SKM-1 (cell line): ENCODE measurements around the gene DDX1.

Experiments used
- DNase-seq: peaks from one replicate; lab custom pipeline; 2025; ENCODE audit not compliant: unreplicated experiment; lab: John Stamatoyannopoulos, UW

The DDX1 gene

GRCh38 chr2:15628899-15629855 is 37.5 kb downstream of the DDX1 start:
- no peak for DNase-seq

GRCh38 chr2:15630121-15630977 is 38.7 kb downstream of the DDX1 start:
- DNase-seq: no peak

- DNase-seq: no peak
Observed at GRCh38 chr2:15630978-15631719, 39.5 kb downstream of the DDX1 start.

GRCh38 chr2:15631883-15632282 is 40.2 kb downstream of the DDX1 start:
- no peak for DNase-seq

GRCh38 chr2:15633043-15633970 is 41.6 kb downstream of the DDX1 start:
- no peak for DNase-seq

GRCh38 chr2:15633971-15634346 is 42.3 kb downstream of the DDX1 start:
- no peak for DNase-seq

GRCh38 chr2:15634846-15635490 is 43.3 kb downstream of the DDX1 start:
- DNase-seq: no peak

GRCh38 chr2:15636972-15637785 is 45.5 kb downstream of the DDX1 start:
- DNase-seq: no peak

GRCh38 chr2:15638720-15639119 is 47.1 kb downstream of the DDX1 start:
- no peak for DNase-seq

GRCh38 chr2:15639323-15640251 is 47.9 kb downstream of the DDX1 start:
- no peak for DNase-seq

GRCh38 chr2:15640261-15640711 is 48.6 kb downstream of the DDX1 start:
- no peak for DNase-seq

- DNase-seq: no peak
Observed at GRCh38 chr2:15640784-15641183, 49.1 kb downstream of the DDX1 start.

- no peak for DNase-seq
Observed at GRCh38 chr2:15641530-15641982, 49.9 kb downstream of the DDX1 start.

GRCh38 chr2:15642011-15642814 is 50.5 kb downstream of the DDX1 start:
- no peak for DNase-seq

GRCh38 chr2:15642815-15643500 is 51.3 kb downstream of the DDX1 start:
- DNase-seq: no peak
